ENCODE results near the gene MSH3. TPM values are rescaled to one million over a fixed set of nuclear protein-coding genes. Genes with fewer than 3 reads are reported as not detected.

MSH3 gene
- total and polyA plus RNA-seq, 2 donors from 2014 or later, result 7.0 to 22.1 TPM

GRCh38 chr5:80867233-80867632 lies 212.8 kb downstream of the MSH3 start:
- Histone ChIP-seq H3K27me3 (ENCODE audit: control insufficient read depth, insufficient read depth, low read length) (no peaks in the 10 kb centered on the region), H3K9me3 (ENCODE audit: control insufficient read depth in 2 of 3, insufficient read depth in 1 of 3, low read length in 3 of 3) (no peaks in the 10 kb centered on the region), H3K36me3 (ENCODE audit: control insufficient read depth in 2 of 3, insufficient read depth in 3 of 3, low read length in 3 of 3) (peaks cover 0 to 4% (median 0%) of the 10 kb centered on the region in 3 donors), H3K4me3 (ENCODE audit: low read length in 3 of 3) (no peak overlapping the region), H3K9ac (ENCODE audit: low read length in 3 of 3) (no peak overlapping the region), H3K27ac (ENCODE audit: low read depth in 2 of 2, low read length in 2 of 2) (no peak overlapping the region), H3K4me1 (ENCODE audit: control insufficient read depth in 2 of 3, insufficient read depth in 2 of 3, low read depth in 1 of 3, low read length in 3 of 3) (no peaks in the 10 kb centered on the region)
- no peak for FAIRE-seq
- intact Hi-C loops (cut with DNase I), result no loop called here
- no peak for DNase-seq
- no peak for TF ChIP-seq CTCF (IDR thresholded peaks at IDR 0.05; ENCODE audit: borderline replicate concordance, extremely low read depth, insufficient read depth)

GRCh38 chr5:80870442-80870841 lies 216.0 kb downstream of the MSH3 start:
- no peak for TF ChIP-seq CTCF (IDR thresholded peaks at IDR 0.05; ENCODE audit: borderline replicate concordance, extremely low read depth, insufficient read depth)
- H3K27me3 ChIP-seq (ENCODE audit: control insufficient read depth, insufficient read depth, low read length), result no peaks in the 10 kb centered on the region
- no peaks in the 10 kb centered on the region for H3K9me3 ChIP-seq (ENCODE audit: control insufficient read depth in 2 of 3, insufficient read depth in 1 of 3, low read length in 3 of 3)
- DNase-seq, result no peak
- H3K4me1 ChIP-seq (ENCODE audit: control insufficient read depth in 2 of 3, insufficient read depth in 2 of 3, low read depth in 1 of 3, low read length in 3 of 3), result no peaks in the 10 kb centered on the region
- peaks cover 3 to 12% (median 6%) of the 10 kb centered on the region in 3 donors for H3K36me3 ChIP-seq (ENCODE audit: control insufficient read depth in 2 of 3, insufficient read depth in 3 of 3, low read length in 3 of 3)
- no peak for FAIRE-seq
- no peak overlapping the region for H3K9ac ChIP-seq (ENCODE audit: low read length in 3 of 3)
- H3K27ac ChIP-seq (ENCODE audit: low read depth in 2 of 2, low read length in 2 of 2), result no peak overlapping the region
- no peak overlapping the region for H3K4me3 ChIP-seq (ENCODE audit: low read length in 3 of 3)
- intact Hi-C loops (cut with DNase I), result no loop called here

DNA sequence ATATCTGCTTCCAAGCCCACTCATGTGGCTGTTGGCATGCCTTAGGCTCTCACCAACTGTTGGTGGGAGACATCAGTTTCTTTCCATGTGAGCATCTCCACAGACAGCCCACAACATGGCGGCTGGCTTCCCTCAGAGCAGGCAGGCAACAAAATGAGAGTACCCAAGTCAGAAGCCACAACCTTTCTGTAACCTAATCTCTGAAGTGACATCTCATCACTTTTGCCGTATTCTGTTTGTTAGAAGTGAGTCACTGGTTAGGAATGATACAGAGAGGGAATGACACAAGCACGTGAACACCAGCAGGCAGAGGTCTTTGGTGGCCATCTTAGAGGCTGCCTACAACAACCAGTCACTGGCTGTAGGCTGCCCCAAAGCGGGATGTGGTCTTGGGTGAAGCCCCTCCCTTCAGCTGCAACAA lies 217.1 kb downstream of the MSH3 start:
- no peaks in the 10 kb centered on the region for H3K9me3 ChIP-seq (ENCODE audit: control insufficient read depth in 2 of 3, insufficient read depth in 1 of 3, low read length in 3 of 3)
- peaks cover 3 to 17% (median 4%) of the 10 kb centered on the region in 3 donors for H3K36me3 ChIP-seq (ENCODE audit: control insufficient read depth in 2 of 3, insufficient read depth in 3 of 3, low read length in 3 of 3)
- no peak overlapping the region for H3K9ac ChIP-seq (ENCODE audit: low read length in 3 of 3)
- H3K27ac ChIP-seq (ENCODE audit: low read depth in 2 of 2, low read length in 2 of 2), result no peak overlapping the region
- DNase-seq (no peak), FAIRE-seq (no peak)
- TF ChIP-seq CTCF (IDR thresholded peaks at IDR 0.05; ENCODE audit: borderline replicate concordance, extremely low read depth, insufficient read depth), result no peak
- no peaks in the 10 kb centered on the region for H3K4me1 ChIP-seq (ENCODE audit: control insufficient read depth in 2 of 3, insufficient read depth in 2 of 3, low read depth in 1 of 3, low read length in 3 of 3)
- no peak overlapping the region for H3K4me3 ChIP-seq (ENCODE audit: low read length in 3 of 3)
- intact Hi-C loops (cut with DNase I), result no loop called here
- H3K27me3 ChIP-seq (ENCODE audit: control insufficient read depth, insufficient read depth, low read length), result no peaks in the 10 kb centered on the region

DNA sequence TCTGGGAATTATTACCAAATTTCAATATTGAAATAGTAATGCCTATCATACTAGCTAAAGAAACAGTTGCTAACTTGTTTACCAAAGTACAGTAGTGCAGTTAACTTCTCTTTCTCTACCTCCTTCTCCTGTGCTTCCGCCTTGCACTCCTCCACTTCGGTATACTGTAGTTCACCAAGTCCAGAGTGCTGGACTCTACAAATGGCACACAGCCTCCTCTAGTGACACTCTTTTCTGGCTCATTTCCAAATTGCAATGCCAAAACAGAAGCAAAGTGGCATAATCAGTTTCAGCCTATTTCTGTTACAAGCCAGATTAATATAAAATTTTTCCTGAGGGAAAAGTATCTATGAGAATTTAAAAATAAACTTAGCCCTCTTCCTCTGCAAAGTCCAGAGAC lies 219.7 kb downstream of the MSH3 start:
- no peak for TF ChIP-seq CTCF (IDR thresholded peaks at IDR 0.05; ENCODE audit: borderline replicate concordance, extremely low read depth, insufficient read depth)
- FAIRE-seq (no peak), DNase-seq (no peak)
- Histone ChIP-seq H3K36me3 (ENCODE audit: control insufficient read depth in 2 of 3, insufficient read depth in 3 of 3, low read length in 3 of 3) (peaks cover 2 to 31% (median 6%) of the 10 kb centered on the region in 3 donors), H3K9ac (ENCODE audit: low read length in 3 of 3) (no peak overlapping the region), H3K4me3 (ENCODE audit: low read length in 3 of 3) (no peak overlapping the region), H3K9me3 (ENCODE audit: control insufficient read depth in 2 of 3, insufficient read depth in 1 of 3, low read length in 3 of 3) (no peaks in the 10 kb centered on the region), H3K27me3 (ENCODE audit: control insufficient read depth, insufficient read depth, low read length) (no peaks in the 10 kb centered on the region), H3K27ac (ENCODE audit: low read depth in 2 of 2, low read length in 2 of 2) (no peak overlapping the region), H3K4me1 (ENCODE audit: control insufficient read depth in 2 of 3, insufficient read depth in 2 of 3, low read depth in 1 of 3, low read length in 3 of 3) (no peaks in the 10 kb centered on the region)
- intact Hi-C loops (cut with DNase I), result no loop called here
